ENCODE data around the gene PTPN21.

DNA sequence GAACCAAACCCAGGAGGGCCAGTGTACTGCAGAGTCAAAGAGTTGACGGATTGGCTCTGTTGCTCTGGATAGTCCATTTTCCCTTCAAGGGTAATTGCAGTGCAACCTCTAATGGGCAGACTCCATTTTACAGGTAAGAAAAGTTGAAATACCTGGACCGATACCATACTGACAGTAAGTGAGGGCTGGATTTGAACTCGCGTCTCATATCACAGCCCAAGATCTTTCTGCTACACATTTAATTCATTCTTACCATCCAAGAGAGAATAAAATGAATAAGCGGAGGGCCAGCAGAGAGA, 7.7 kb upstream of the PTPN21 start:
- TF ChIP-seq, protein P1, sequence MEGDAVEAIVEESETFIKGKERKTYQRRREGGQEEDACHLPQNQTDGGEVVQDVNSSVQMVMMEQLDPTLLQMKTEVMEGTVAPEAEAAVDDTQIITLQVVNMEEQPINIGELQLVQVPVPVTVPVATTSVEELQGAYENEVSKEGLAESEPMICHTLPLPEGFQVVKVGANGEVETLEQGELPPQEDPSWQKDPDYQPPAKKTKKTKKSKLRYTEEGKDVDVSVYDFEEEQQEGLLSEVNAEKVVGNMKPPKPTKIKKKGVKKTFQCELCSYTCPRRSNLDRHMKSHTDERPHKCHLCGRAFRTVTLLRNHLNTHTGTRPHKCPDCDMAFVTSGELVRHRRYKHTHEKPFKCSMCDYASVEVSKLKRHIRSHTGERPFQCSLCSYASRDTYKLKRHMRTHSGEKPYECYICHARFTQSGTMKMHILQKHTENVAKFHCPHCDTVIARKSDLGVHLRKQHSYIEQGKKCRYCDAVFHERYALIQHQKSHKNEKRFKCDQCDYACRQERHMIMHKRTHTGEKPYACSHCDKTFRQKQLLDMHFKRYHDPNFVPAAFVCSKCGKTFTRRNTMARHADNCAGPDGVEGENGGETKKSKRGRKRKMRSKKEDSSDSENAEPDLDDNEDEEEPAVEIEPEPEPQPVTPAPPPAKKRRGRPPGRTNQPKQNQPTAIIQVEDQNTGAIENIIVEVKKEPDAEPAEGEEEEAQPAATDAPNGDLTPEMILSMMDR (IDR thresholded peaks at IDR 0.05): no peak
- TF ChIP-seq POLR2A (IDR thresholded peaks at IDR 0.05; ENCODE audit: low read depth): no peak

Data from esophagus muscularis mucosa (tissue), 3 donors.